C4-2B (cell line): Measurements from ENCODE around the gene GALNT16.
A peak's percentile ranks its signal among the peaks of the same experiment; 100 is the strongest.
"Not testable (repeated sequence)": the region's sequence is repeated elsewhere in the genome, so short reads cannot be mapped to it uniquely, and the experiment has no call there.

ENCODE experiments used
- H3K27ac ChIP-seq: fragments of 450-650 bp; 2 replicates; pipeline ENCODE4 v1.5.1; 2017
- ZFX ChIP-seq: fragments of 450-650 bp; IDR thresholded peaks from 2 replicates; pipeline ENCODE4 v1.6.1; 2017
- TF ChIP-seq, protein P1 (sequence below): fragments of 450-650 bp; conservative IDR thresholded peaks from 2 replicates; pipeline ENCODE4 v1.5.1; 2017; ENCODE audit warnings: mild to moderate bottlenecking

Gene GALNT16

DNA sequence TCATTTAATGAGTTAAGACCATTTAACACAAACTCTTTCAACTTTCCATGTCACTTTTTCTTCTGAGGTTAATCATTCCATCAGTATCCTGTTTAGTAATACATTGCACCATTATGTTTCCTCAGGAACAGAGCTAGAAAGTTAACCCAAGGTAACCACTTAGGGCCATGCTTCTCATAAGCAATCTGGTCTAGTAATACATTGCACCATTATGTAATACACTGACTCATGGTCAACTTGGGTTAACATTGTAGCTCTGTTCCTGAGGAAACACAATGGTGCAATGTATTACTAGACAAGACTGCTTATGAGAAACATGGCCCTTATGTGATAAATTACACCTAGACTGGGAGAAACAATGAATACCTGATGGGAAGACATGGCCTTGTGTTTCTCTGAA is 116.5 kb downstream of the GALNT16 start:
- TF ChIP-seq ZFX: no peak
- TF ChIP-seq, protein P1, sequence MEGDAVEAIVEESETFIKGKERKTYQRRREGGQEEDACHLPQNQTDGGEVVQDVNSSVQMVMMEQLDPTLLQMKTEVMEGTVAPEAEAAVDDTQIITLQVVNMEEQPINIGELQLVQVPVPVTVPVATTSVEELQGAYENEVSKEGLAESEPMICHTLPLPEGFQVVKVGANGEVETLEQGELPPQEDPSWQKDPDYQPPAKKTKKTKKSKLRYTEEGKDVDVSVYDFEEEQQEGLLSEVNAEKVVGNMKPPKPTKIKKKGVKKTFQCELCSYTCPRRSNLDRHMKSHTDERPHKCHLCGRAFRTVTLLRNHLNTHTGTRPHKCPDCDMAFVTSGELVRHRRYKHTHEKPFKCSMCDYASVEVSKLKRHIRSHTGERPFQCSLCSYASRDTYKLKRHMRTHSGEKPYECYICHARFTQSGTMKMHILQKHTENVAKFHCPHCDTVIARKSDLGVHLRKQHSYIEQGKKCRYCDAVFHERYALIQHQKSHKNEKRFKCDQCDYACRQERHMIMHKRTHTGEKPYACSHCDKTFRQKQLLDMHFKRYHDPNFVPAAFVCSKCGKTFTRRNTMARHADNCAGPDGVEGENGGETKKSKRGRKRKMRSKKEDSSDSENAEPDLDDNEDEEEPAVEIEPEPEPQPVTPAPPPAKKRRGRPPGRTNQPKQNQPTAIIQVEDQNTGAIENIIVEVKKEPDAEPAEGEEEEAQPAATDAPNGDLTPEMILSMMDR: no peak
- H3K27ac ChIP-seq: no peak overlapping the region

DNA sequence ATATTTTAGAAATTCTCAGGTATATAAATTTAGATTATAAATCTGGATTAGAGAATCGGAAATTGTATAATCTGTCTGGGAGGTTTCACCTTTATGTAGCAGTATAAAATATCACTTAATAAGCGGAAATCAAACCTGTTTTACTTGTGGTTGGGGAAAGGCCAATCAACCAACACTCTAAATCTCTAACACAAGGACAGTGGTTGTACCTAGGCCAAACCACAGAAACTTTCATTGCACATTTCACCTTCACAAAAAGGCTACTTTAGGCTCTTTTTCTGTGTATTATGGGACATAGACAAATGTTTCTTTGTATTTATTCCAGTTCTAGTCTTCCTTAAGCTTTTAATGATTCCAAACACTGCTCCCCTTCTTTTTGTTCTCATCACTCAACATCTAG is 118.3 kb downstream of the GALNT16 start:
- TF ChIP-seq, protein P1: no peak
- TF ChIP-seq ZFX: no peak
- no peak overlapping the region for H3K27ac ChIP-seq

DNA sequence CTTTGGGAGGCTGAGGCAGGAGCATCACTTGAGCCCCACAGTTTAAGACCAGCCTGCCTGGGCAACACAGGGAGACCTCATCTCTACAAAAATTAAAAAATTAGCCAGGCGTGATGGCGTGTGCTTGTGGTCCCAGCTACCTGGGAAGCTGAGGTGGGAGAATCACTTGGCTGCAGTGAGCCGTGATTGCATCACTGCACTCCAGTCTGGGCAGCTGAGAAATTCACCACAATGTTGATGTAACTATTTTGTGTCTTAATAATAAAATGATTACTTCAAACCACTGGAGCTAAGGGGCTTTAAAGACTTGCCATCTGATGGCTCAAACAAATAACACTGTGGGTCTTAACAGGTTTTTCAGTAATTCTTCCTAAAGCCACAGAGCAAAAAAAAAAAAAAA is 127.4 kb downstream of the GALNT16 start:
- TF ChIP-seq ZFX: no peak
- TF ChIP-seq, protein P1: no peak
- no peak overlapping the region; the same call in 1 of the 2 replicates for H3K27ac ChIP-seq

DNA sequence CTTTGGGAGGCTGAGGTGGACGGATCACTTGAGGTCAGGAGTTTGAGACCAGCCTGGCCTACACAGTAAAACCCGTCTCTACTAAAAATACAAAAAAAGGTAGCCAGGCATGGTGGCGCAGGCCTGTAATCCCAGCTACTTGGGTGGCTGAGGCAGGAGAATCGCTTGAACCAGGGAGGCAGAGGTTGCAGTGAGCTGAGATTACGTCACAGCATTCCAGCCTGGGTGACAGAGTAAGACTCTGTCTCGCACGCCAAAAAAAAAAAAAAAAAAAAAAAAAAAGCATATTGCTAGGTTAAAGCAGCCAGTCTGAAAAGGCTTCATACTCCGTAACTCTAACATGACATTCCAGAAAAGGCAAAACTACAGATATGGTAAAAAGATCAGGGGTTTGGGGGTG is 131.4 kb downstream of the GALNT16 start:
- H3K27ac ChIP-seq: not testable (repeated sequence)

DNA sequence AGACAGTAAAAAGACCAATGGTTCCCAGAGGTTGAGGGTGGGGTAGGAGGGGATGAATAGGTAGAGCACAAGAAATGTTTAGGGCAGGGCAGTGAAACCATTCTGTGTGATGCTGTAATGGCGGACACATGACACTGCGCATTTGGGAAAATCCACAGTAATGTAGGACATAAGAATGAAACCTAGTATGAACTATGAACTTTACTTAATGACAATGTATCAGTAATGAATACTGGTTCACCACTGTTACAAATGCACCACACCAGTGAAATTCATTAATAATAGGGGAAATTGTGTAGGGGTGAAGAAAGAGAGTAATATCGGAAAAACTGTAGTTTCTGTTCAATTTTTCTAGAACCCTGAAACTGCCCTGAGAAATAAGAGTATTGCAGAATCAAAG is 132.5 kb downstream of the GALNT16 start:
- TF ChIP-seq, protein P1: no peak
- TF ChIP-seq ZFX: no peak
- H3K27ac ChIP-seq: no peak overlapping the region

DNA sequence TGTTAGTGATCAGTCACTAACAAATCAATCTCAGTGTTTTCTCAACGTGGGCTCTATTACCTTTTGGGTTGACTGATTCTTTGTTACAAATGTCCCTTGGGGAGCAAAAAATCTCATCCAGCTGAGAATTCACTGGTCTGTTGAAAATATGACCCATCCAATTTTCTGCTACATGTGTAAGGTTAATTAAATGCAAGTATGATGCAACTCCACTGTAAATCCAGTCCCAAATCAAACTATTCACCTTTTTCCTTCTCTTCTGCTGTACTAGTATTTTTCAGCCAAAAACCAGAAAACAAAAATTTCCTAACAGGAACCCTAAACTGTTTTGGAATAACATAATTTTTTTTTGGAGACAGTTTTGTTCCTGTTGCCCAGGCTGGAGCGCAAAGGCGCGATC is 136.0 kb downstream of the GALNT16 start:
- no peak overlapping the region for H3K27ac ChIP-seq
- TF ChIP-seq ZFX: no peak
- TF ChIP-seq, protein P1: no peak

DNA sequence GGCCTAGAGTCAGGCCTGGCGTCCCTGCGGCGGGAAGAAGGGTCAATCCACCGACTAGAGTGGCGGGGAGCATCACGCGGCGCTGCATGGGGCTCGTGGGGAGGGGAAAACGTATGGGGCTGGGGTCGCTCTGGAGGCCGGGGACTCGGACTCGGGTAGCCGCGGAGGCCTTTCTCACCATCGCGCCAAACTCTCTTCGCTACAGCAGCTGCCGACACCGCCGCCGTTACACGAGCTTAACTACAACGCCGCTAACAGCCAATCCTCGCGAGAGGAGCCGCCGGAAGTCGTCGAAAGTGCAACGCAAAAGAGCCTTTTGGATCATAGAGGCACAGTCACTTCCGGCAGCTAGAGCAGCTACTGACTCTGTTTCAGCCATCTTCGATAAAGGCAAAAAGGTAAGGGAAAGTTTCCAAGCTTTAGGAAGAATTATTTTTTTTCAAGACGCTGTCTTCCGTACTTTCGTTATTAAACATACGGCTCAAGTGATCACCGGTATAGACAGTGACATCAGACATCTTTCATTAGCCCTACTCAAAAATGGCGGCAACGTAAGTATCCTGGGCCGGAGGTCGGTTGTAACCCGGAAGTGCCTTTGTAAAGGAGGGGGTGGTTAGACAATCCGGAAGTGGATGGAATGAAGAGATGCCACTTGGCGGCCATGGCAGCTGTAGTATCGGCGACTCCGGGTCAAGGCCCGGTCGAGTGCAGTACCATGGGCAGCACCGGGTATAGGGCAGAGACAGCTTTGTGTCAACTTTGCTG is 138.3 kb downstream of the GALNT16 start, which contains the start of the genes ERH and SLC39A9:
ERH (minus strand) TSS at position 247 of the 765 bp plus-strand sequence; CDS start at position 181, 66 bp downstream.
SLC39A9 (plus strand) TSS at position 640 of the 765 bp plus-strand sequence. CDS start 678 bp downstream, outside the sequence.
- H3K27ac ChIP-seq: peak within 1 kb of the TSS; percentile 95
- TF ChIP-seq, protein P1: no peak
- TF ChIP-seq ZFX: peak; percentile 77

DNA sequence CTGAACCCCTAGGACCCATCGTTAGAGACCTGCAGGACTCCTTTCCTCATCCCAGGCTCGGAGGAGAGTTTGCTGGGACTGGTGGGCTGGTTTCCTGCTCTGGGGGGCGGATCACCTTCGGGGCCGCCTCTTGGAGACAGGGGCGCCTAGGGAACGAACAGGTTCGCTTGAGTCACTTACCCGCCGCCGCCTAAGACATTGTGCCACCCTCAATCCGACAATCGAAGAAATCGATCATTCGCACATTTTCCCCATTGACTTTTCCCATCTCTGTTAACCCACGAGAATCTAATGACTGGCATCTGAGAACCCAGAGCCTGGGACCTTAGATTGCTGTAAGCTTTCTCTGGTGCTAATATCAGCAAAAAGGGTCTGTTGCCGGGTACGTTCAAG is 138.9 kb downstream of the GALNT16 start:
- TF ChIP-seq, protein P1: no peak
- TF ChIP-seq ZFX: no peak

More for the DNA sequence above, 138.9 kb downstream of the GALNT16 start:
- peak overlapping the region; percentile 95 for H3K27ac ChIP-seq
